Epithelial cell of prostate (primary cell): ENCODE data around the gene LAMC3.

ENCODE experiments used
- DNase-seq: peaks from one replicate; pipeline ENCODE4 v3.0.0-alpha.2; 2011; ENCODE audit warnings: low read depth, low spot score
- H3K27ac ChIP-seq: fragments of 450-650 bp; 2 replicates; pipeline ENCODE4 v1.5.1; 2017; ENCODE audit warnings: mild to moderate bottlenecking

The LAMC3 gene

GRCh38 chr9:130975932-130976841 is 32.8 kb upstream of the LAMC3 start:
- H3K27ac ChIP-seq, result no peak overlapping the region

GRCh38 chr9:130977811-130978221 is 31.2 kb upstream of the LAMC3 start:
- no peak for DNase-seq
- H3K27ac ChIP-seq, result no peak overlapping the region

More at GRCh38 chr9:130975932-130976841, 32.8 kb upstream of the LAMC3 start:
- DNase-seq, result no peak

DNA sequence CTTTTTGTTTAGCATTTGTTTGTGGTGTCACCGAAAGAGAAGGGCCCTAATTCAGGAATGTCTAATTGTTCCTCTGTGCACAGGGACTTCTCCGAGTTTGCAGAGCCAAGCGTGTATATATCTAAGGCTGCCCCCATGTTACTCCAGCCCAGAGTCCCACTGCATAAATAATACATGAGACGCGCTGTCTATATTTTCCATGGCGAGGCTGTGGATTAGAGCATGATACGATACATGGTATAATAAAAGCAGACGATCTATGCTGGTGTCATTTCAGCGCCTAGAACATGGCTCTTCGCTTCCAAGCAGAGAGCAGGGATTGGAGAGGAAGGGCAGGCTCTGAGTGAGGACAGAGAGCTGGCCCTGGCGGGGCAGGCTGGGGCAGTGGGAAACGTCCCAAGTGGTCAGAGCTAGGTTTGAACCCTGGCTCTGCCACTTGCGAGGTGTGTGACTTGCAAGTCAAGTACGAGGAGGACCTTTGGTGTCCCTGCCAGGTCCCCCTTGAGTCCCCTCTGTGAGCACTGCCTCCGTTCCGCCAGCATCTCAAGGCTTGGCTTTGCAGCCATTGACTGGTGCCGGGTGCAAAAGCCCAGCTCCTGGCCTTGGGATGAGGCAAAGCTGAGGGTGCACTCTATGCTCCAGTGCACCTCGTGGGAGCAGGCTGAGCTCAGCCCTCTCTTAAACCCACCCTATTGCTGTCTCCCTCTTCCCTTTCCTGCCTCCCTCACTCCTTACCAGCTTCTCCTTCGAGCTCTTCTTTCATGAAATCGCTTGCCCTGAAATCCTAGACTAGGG is 29.2 kb upstream of the LAMC3 start:
- DNase-seq, result no peak
- H3K27ac ChIP-seq, result no peak overlapping the region

DNA sequence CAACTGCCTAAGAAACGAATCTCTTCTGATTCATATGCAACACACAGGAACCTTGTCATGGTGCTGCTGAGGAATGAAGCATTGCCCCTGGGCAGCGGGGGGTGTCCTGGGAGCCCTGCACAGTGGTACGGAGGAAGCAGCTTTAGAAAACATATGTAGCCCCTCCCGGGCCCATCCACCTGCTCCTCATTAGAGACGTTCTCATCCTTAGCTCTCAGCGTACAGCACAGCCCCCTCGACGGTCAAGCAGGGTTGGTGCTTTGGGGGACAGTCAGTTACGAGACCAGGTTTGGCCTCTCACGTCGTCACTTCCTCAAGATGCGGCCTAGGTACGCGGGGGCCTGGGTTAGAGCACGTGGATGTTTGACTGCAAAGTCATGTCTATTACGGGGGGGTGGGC is 28.4 kb upstream of the LAMC3 start:
- H3K27ac ChIP-seq, result no peak overlapping the region
- DNase-seq, result no peak

GRCh38 chr9:130981002-130981755 is 27.8 kb upstream of the LAMC3 start:
- DNase-seq, result no peak

GRCh38 chr9:130981756-130982137 is 27.2 kb upstream of the LAMC3 start:
- H3K27ac ChIP-seq, result no peak overlapping the region
- no peak for DNase-seq

More at GRCh38 chr9:130981002-130981755, 27.8 kb upstream of the LAMC3 start:
- H3K27ac ChIP-seq, result no peak overlapping the region

- no peak for DNase-seq
- no peak overlapping the region for H3K27ac ChIP-seq
These were observed 26.2 kb upstream of the LAMC3 start for GRCh38 chr9:130982636-130983358.

GRCh38 chr9:130983359-130983670 is 25.7 kb upstream of the LAMC3 start:
- DNase-seq, result no peak
- no peak overlapping the region for H3K27ac ChIP-seq

DNA sequence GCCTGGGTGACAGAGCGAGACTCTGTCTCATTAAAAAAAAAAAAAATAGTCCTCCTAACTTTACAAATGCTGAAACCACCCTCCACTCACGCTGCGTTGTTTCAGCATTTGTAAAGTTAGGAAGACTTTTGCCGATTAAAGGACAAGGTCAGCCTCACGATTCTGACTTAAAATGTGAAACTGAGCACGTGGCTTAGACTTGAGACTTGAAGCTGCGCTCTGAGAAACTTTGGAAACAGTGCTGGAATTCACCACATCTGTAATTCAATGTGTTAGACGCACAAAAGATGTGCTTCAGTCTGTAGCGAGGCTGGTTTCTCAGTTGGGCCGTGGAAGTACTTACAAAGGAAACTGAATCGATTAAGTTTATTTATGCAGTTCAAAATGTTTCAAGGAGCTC is 25.0 kb upstream of the LAMC3 start:
- H3K27ac ChIP-seq, result no peak overlapping the region
- DNase-seq, result no peak

- no peak overlapping the region for H3K27ac ChIP-seq
- no peak for DNase-seq
These were observed 24.5 kb upstream of the LAMC3 start for GRCh38 chr9:130984521-130984920.

GRCh38 chr9:130985029-130985428 is 23.9 kb upstream of the LAMC3 start:
- H3K27ac ChIP-seq, result no peak overlapping the region
- DNase-seq, result no peak

DNA sequence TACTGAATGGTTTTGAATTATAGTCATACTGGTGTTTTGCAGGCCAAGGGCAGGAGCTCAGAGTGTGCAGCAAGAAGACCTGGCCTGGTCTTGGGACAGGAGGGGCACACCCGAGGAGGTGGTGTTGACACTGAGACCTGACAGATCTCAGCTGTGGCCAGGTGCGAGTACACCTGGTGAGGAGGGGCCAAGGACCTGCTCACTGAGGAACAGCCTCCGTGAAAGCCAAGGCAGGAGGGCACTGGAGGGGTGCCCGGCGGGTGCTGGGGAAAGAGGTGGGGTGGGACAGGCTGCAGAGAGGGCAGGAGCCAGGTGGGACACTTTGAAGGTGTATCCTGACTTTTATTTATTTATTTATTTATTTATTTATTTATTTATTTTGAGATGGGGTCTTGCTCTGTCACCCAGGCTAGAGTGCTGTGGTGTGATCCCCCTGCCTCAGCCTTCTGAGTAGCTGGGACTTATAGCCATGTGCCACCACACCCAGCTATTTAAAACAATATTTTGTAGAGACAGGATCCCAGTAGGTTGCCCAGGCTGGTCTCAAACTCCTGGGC is 23.3 kb upstream of the LAMC3 start:
- H3K27ac ChIP-seq, result no peak overlapping the region
- DNase-seq, result no peak

DNA sequence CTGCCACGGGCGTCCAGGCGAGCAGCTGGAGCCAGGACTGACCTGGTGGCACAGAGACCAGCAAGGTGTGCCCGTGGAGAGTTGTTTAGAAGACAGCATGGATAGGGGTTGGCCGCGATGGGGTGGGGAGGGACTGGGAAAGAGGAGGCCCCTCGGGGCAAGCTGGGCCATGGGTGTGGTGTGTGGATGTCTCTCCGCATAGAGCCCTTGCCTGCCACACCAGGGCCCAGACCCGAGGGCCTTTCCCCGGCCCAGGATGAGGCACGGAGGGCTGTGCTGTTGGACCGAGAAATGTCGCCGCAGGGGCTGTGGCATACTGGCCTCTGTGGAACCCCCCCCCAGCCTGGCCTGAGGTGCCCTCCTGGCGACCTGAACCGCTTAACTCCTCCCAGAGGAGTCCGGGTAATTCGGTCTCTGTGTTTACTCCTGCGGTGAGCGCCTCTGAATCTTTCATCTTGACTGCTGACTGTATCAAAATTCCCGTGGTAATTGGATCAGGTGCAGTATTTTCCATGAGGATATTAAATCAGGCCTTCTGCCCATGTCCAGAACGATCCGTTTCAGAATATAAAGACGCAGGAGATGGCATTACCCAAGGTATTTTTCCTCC is 22.5 kb upstream of the LAMC3 start:
- DNase-seq, result no peak
- no peak overlapping the region for H3K27ac ChIP-seq

DNA sequence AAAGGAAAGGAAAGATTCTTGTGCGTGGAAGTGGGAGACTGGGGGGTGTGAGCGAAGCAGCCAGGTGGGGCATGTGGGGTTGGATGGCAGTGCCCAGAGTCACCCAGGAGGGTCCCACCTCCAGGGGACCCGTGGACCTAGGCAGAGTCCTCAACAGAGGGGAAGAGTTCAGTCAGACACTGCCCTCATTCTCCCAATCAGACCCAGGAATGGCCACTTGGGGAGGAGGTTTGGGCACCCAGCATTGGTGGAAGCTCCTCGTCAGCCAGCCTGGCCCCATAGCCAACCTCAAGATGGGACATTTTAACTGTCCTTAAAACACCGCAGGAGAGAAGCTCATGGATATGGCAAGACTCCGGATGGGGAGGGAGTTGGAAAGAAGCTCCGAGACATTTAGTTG is 21.9 kb upstream of the LAMC3 start:
- no peak overlapping the region for H3K27ac ChIP-seq
- no peak for DNase-seq

DNA sequence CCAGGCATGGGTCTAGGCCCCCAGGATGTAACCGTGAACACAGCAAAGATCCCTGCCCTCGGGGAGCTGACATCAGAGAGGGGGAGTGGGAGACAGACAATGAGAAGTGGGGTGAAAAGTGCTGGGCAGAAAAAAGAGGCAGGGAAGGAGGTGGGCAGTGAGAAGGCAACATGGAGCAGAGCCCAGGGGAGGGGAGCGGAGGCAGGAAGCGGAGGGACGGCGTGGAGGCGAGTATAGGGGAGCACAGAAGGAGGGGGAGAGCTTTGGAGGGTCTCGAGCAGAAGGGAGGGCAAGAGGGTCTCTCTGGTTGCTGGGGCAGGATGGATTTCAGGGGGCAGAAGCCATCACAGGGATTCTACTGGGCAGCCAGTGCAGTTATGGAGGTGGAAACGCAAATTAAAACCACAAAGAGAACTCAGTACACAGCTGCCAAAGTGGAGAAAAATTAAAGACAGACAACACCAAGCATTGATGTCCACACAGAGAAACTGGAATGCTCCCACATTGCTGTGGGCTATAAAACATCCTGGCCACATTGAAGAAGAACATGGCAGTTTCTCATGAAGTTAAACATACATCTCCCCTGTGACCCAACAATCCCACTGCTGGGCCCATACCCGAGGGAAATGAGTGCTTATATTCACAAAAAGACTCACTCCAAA is 21.1 kb upstream of the LAMC3 start:
- H3K27ac ChIP-seq, result no peak overlapping the region
- DNase-seq, result no peak

- DNase-seq, result no peak
- H3K27ac ChIP-seq, result no peak overlapping the region
These were observed 20.6 kb upstream of the LAMC3 start for GRCh38 chr9:130988400-130988747.

DNA sequence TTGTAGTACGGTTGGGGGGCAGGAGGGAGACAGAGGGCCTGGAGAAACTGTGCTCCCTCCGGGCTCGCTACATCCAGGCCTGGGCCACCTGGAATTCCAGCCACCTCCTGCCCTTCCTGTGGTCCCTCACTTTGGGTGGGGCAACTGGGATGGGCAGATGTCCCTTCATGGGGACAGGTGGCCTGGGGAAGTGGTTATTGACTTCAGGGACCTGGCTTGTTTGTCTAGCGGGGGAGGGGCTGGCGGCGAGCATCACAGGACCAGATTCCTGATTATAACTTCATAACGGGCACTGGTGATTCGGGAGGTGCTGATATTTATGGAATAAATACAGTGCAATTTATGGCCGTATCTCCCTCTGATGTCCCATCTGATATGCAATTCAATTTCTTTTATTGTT is 20.1 kb upstream of the LAMC3 start:
- H3K27ac ChIP-seq, result no peak overlapping the region
- DNase-seq, result no peak

GRCh38 chr9:130989391-130989790 is 19.6 kb upstream of the LAMC3 start:
- DNase-seq, result no peak
- H3K27ac ChIP-seq, result no peak overlapping the region

GRCh38 chr9:130989891-130990290 is 19.1 kb upstream of the LAMC3 start:
- H3K27ac ChIP-seq, result no peak overlapping the region
- DNase-seq, result no peak
